GM21529 (cell line): ENCODE measurements around the gene ATP8A2.
"Not testable (repeated sequence)": the region's sequence is repeated elsewhere in the genome, so short reads cannot be mapped to it uniquely, and the experiment has no call there.

ENCODE experiments used
- ATAC-seq: cut with Tn5 transposase; IDR thresholded peaks from one replicate; pipeline ENCODE4 v1.9.1; 2021; ENCODE audit not compliant: unreplicated experiment

The ATP8A2 gene

DNA sequence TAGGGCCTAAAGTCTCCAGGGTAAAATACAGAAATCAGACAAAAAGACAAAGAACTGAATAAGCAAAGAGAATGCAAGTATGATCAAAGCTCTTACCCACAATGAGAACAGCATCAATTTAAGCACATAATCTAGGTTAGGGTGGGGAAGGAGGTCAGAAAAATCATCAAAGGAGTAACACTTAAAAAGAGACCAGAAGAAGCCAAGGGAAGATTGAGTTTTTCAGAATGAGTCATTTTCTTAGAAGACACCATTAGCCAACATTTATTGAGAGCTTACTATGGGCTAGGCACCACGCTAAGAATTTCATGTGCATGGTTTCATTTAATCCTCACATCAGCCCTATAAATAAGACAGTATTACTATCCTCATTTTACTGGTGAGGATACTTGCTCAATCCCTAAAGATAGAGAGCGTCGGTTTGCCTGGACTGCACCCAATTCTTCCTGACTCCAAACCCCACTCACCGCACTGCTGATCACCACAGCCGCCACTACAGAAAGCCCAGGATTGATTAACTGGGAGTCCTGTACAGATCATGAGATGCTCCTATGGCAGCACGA is 681.7 kb downstream of the ATP8A2 start:
- ATAC-seq = no peak

DNA sequence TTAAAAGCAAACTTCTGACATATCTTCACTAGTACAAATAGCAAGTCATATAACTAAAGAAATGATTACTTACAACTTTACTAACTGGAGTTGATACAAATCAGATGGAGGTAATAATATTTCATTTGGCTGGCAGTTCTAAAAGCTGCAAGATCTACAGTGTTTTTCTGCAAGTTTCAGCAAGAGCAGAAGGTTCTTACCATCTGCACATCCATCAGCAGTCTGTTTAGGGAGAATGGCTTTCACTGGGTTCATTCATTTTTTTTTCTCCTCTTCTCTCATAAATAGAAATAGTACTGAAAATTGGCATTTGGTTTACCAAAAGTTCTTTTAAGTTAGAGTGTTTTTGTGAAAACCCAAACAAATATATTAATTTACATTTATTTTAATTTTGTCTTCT is 683.1 kb downstream of the ATP8A2 start:
- no peak for ATAC-seq

DNA sequence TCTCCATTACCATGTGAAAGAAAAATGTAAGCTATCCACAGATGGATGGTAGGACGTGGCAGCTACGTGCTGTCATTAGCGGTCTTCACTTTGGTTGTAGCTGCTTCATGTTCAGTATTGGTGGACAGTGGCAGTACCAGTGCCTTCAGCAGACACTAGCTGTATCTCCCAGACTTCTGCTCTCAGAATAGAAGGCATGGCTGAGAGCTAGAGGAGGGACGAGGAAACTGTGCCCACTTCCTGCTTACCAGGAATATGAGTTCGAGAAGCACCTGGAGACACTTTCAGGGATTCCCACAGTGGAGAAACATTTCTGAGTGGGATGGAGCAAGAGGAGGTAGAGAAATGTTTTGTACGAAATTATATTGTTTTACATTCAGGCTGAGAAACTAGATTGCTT is 686.9 kb downstream of the ATP8A2 start:
- ATAC-seq = no peak

DNA sequence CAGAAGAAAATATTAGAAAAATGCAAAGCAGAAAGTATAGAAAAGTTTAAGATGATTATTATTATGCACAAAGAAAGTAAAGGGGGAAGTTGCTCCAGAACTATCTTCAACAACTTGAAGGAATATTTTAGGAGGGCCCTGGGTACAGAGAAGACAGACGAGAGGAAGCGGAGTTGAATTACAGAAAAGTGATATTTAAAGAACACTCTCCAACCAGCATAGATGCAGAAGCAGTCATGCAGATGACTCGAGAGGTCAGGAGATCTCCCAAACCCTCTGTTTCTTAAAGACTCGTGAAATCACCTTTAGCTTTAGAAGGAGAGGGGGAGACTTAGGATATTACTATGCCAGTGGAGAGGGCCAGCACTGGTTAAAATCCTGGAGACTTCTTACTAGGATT is 688.6 kb downstream of the ATP8A2 start:
- no peak for ATAC-seq

DNA sequence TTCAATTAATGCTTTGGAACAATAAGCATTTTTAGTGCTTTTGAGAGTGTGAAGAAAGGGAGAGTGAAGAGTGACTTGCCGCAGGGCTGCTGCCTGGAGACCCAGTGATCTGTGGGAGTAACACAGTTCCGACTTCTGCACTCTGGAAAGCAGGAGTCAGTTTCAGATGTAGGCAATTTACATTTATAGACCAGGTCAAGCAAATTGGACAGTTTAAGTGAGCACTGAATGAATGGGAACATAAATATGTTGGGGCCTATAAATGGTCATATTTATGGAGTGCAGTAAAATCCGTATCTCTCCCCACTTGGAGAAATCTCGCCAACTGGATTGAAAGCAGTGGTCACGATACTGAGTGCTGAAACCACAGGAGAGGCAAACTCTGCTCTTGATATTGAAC is 689.5 kb downstream of the ATP8A2 start:
- ATAC-seq = no peak

DNA sequence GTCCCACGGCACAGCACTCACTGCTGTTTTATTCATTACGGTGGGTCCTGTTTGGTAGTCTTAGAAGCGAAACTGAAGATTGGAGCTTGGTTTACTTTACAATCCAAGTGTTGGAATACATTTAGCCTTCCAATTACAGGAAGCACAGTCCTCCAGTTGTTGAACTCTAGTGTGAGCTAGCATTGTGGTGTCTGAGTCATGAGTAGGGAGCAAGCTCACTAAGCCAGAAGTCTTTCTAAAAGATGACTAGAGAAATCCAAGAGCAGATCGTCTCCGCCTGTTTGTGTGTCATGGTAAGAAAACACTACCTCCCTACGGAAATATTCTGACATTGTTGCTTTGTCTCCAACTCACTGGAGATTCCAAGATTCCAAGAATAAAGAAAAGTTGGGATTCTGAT is 690.2 kb downstream of the ATP8A2 start:
- ATAC-seq = no peak

DNA sequence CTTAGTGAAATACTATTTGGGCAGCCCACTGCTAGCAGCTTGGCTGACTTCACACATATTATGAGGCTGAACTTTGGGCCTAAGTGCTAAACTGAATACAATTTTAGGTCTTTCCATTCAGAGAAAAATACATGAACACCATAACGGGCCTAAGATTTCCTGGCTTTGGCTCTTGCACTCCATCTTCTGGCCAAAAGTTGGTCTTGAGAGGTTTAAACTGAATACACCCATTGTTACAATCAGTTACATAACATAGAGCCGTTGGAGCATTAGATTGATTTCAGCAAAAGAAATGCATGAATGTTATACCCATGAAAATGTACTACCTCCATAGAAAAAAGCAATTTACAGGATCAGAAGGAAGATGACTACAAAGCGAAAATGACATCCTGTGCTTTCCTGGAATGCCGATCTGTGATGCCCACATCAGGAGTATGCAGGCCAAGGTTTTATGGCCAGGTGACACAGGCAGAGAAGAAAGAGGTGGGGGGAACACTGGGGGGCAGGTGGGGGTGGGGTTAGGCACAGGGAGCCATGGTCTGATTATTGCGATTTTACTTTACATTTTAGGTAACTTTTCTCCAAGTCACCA is 691.2 kb downstream of the ATP8A2 start:
- no peak for ATAC-seq

DNA sequence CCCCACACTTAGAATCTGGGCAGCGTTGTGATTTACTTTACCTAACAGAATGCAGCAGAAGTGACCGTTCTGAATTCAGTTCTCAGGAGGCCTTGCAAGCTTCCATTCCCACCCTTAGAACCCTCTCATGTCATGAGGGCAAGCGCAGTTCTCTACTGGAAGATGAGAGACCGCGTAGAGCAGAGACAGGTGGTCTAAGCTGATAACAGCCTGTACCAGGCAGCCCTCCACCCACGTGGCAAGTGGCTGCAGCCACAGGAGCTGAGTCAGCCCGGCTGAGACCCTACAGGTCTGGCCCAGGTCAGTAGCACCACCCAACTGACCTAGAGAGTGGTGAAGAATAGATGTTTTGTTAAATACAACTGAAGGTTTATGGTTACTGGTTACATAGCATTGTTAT is 694.7 kb downstream of the ATP8A2 start:
- not testable (repeated sequence) for ATAC-seq

DNA sequence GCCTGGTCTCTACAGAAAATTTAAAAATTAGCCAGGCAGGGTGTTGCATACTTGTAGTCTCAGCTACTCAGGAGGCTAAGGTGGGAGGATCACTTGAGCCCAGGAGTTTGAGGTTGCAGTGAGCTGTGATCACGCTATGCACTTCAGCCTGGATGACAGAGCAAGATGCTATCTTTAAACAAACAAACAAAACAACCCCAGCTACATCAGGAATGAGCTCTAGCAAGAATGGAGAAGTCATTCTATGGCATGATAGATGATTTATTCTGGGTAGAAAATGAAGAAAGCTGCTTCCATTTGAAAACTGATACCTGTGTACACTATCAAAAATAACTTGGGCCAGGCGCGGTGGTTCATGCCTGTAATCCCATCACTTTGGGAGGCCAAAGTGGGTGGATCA is 695.8 kb downstream of the ATP8A2 start:
- no peak for ATAC-seq

DNA sequence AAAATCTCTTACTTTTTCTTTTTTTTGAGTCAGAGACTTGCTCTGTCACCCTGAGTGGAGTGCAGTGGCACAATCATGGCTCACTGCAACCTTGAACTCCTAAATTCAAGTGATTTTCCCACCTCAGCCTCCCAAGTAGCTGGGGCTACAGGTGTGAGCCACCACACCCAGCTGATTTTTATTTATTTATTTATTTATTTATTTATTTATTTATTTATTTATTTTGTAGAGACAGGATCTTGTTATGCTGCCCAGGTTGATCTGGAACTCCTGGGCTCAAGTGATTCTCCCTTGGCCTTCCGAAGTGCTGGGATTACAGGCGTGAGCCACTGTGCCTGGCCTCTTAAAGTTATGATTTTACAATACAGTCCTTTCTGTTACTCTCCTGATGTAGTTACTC is 696.6 kb downstream of the ATP8A2 start:
- not testable (repeated sequence) for ATAC-seq

DNA sequence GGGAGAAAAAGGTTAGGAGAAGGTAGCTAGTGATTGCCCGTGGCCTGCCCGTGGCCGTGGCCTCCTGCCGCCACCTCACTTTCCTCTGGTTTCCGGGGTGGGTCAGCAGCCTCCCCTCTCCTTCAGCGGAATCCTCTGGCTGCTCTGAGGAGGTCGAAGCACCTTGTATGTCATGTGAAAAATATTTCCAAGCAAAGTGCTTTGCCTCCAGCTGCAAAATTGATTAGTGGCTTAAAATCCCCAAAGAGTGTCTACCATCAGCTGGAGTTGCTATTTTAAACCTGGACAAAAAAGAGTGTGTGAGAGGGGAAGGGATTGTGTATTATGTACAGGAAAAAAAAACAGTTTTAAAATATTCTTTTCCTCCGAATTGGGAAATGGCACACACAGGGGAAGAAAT is 697.9 kb downstream of the ATP8A2 start:
- not testable (repeated sequence) for ATAC-seq

DNA sequence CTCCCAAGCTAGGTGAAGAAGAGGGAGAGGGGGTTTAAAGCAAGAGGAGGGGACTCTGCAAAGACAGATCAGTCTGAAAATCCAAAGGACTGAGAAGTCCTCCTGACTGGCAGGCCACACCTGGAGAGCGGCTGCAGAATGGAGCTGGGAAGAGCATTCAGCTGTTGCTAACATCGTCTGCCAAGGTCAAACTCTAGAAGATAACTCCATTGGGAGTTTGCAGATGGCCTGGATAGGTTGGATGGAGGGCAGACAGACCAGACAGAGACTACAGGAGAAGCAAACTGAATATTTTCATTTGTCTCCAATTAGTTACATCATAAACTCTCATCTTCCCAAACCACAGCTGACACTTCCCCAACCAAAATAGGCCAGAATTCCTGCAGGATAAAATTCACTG is 699.9 kb downstream of the ATP8A2 start:
- ATAC-seq = no peak

DNA sequence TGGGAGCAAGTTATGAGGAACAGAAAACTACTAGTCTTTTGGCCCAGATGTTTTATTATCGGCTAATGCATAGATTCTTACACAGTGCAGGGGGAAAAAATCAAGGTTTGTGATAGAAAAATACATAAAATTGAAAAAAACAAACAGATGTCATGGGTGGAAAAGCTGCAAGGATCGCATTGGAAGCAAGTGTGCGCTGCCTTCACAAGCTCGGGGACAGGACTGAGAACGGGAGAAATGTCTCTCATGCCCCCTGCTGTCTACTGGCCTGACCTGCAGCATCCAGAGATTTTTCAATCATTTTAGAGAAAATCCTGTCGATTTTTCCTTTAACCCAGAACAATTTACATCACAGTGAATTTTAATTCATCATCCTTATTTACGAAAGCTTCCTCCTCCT is 700.6 kb downstream of the ATP8A2 start:
- ATAC-seq = not testable (repeated sequence)

DNA sequence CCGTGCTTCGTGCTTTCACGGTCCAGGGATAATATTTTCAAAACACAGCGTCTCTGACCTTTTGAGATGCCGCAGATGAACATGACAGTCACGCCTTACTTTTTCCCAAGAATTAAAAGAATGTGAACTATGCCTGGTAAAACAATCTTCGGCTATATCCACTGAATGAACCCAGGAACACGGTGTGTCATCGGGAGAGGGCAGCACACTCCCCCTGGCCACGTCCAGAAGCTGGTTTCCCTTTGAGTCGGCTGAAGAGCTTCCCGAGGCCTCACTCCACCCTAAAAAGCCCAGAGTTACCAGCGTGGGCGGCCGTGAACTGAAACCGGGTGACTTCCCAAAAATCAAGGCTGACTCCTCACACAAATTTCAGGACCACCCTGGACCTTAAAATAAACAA is 702.9 kb downstream of the ATP8A2 start:
- no peak for ATAC-seq
